Muscle layer of duodenum (tissue), 2 donors: Measurements from ENCODE around the gene AXIN1.
"Not testable (repeated sequence)": the region's sequence is repeated elsewhere in the genome, so short reads cannot be mapped to it uniquely, and the experiment has no call there.

Experiments
- H3K27ac ChIP-seq: one replicate; pipeline ENCODE4 v1.7.0; 2013; ENCODE audit warnings: mild to moderate bottlenecking, low read length
- H3K27me3 ChIP-seq: one replicate; pipeline ENCODE4 v1.7.0; 2013; ENCODE audit warnings: low read depth, mild to moderate bottlenecking, control low read depth, low read length
- H3K36me3 ChIP-seq, 2 donors: one replicate each; pipeline ENCODE4 v1.7.0; 2013; ENCODE audit warnings: low read length in 2 of 2, control low read depth in 1 of 2, mild to moderate bottlenecking in 1 of 2; ENCODE audit not compliant: insufficient read depth in 2 of 2, control insufficient read depth in 1 of 2
- H3K4me1 ChIP-seq, 2 donors: one replicate each; pipeline ENCODE4 v1.7.0; 2013; ENCODE audit warnings: low read length in 2 of 2, mild to moderate bottlenecking in 2 of 2, control low read depth in 1 of 2, moderate library complexity in 1 of 2; ENCODE audit not compliant: insufficient read depth in 2 of 2, control insufficient read depth in 1 of 2
- H3K4me3 ChIP-seq, 2 donors: one replicate each; pipeline ENCODE4 v1.7.0; 2013; ENCODE audit warnings: low read length in 2 of 2, low read depth in 1 of 2, mild to moderate bottlenecking in 1 of 2
- H3K9me3 ChIP-seq, 2 donors: one replicate each; pipeline ENCODE4 v1.7.0; 2013; ENCODE audit warnings: low read length in 2 of 2, control low read depth in 1 of 2, mild to moderate bottlenecking in 1 of 2; ENCODE audit not compliant: control insufficient read depth in 1 of 2
- donor health status: healthy.

The AXIN1 gene

GRCh38 chr16:364595-365491, 12.3 kb upstream of the AXIN1 start:
- H3K27ac ChIP-seq = no peak overlapping the region
- peaks cover 0 to 13% of the 10 kb centered on the region in 2 donors for H3K4me1 ChIP-seq
- no peaks in the 10 kb centered on the region for H3K9me3 ChIP-seq
- no peaks in the 10 kb centered on the region for H3K27me3 ChIP-seq
- no peak overlapping the region for H3K4me3 ChIP-seq
- H3K36me3 ChIP-seq = peaks cover 4 to 32% of the 10 kb centered on the region in 2 donors

- Histone ChIP-seq H3K9me3 (no peaks in the 10 kb centered on the region), H3K36me3 (peaks cover 4 to 30% of the 10 kb centered on the region in 2 donors), H3K27me3 (no peaks in the 10 kb centered on the region), H3K27ac (no peak overlapping the region), H3K4me3 (no peak overlapping the region), H3K4me1 (peaks cover 0 to 4% of the 10 kb centered on the region in 2 donors)
Observed at GRCh38 chr16:363766-364490, 11.4 kb upstream of the AXIN1 start.

DNA sequence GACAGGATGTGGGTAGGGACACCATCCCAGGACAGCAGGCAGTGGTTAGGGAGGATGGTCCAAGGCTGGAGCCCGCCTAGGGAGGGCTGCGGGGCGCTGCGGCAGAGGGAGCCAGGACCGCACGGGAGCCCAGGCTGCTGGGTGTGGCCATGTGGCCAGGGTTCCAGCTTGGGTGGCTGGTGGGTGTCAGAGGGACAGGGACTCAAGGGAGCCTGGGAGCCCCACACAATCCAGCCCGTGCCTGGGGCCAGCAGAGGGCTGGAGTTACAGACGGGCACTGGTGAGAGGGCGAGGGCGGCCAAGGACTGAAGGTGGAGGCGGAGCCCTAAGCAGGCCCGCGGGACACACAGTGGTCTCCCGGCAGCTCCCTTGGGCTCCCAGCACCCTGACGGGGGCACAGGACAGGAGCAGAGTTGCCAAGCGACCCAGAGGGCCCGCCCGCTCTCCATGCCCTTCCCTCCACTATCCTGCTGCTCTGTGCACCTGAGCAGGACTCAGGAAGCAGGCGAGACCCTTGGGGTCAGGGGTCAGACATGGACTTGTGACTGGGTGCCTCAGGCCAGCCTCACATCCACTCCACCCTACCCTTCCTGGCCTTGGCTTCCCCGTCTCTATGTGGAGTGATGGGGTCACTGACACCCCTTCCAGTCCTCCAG, 10.7 kb upstream of the AXIN1 start:
- H3K4me1 ChIP-seq = peaks cover 0 to 3% of the 10 kb centered on the region in 2 donors
- no peak overlapping the region for H3K27ac ChIP-seq
- H3K27me3 ChIP-seq = no peaks in the 10 kb centered on the region

GRCh38 chr16:362702-362999, 10.1 kb upstream of the AXIN1 start:
- H3K36me3 ChIP-seq = peaks cover 3 to 17% of the 10 kb centered on the region in 2 donors
- not testable (repeated sequence) for H3K4me1 ChIP-seq, H3K27ac ChIP-seq, H3K9me3 ChIP-seq, H3K27me3 ChIP-seq, H3K4me3 ChIP-seq

More for the DNA sequence above, 10.7 kb upstream of the AXIN1 start:
- no peak overlapping the region for H3K4me3 ChIP-seq
- H3K9me3 ChIP-seq = no peaks in the 10 kb centered on the region
- peaks cover 4 to 23% of the 10 kb centered on the region in 2 donors for H3K36me3 ChIP-seq

DNA sequence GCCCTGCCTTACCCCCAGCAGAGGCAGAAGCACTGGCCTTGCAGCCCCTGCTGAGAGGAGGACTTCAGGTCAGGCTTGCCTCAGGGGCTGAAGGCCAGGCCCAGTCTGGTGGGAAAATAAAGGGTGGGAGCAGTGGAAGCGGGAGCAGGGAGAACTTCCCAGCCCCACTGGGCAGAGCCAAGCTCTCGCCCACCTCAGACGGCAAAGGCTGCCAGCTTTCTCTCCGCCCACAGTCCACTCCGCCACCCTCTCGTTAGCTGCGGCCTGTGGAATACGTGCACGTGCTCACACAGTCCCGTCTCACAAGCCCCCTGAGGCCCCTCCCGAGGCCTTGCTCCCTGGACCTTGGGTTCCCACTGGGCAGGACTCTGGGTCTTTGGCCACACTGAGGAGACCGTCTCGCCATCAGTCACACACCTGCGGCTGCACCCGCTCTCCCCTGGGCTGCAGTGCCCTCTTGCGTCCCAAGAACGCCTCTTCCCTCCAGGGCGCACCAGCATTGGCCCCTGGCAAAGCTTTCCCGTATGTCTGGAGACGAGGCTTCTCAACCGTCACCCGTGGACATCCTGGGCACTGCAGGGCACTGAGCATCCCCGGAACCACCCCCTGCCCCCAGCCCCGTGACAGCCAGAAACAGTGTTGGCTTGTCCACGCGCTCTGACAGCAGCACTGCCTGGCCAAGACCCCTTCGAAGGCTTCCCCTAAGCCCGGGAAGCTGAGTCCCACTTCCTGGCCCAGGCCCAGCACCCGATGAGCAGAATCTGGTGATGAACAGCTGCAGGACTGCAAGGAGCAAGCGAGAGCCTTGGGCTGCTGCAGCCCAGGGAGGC, 9.6 kb upstream of the AXIN1 start:
- no peak overlapping the region for H3K27ac ChIP-seq
- peaks cover 0 to 3% of the 10 kb centered on the region in 2 donors for H3K4me1 ChIP-seq
- H3K4me3 ChIP-seq = no peak overlapping the region
- H3K9me3 ChIP-seq = no peaks in the 10 kb centered on the region
- no peaks in the 10 kb centered on the region for H3K27me3 ChIP-seq
- H3K36me3 ChIP-seq = peaks cover 0 to 11% of the 10 kb centered on the region in 2 donors

DNA sequence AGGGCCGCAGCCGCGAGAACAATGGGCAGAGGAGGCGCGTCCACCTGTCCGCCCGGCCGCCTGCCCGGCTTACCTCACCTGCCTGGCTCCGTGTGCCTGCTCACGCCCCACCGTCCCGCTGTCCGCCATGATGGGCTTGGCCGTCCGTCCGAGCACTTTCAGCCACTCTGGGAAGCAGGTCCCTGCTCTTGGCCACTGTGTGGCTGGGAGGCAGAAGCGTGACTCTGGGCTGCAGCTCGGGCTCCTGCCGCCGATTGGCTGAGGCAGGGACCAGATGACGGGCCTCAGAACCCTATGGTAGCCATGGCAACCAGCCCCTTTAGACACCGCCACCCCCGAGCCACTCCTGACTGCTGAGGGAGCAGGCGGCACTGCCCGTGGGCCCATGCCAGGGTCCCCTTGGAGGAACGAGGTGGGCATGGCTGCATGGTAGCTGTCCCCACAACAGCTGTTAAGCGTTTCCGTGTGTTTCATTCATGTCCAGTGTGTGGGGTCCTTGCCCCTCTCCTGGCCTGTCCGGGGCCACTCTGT, 8.9 kb upstream of the AXIN1 start:
- H3K4me3 ChIP-seq = no peak overlapping the region
- H3K27ac ChIP-seq = no peak overlapping the region

GRCh38 chr16:360698-361336, 8.3 kb upstream of the AXIN1 start:
- H3K36me3 ChIP-seq = no peaks in the 10 kb centered on the region
- H3K4me1 ChIP-seq = peaks cover 0 to 3% of the 10 kb centered on the region in 2 donors
- H3K4me3 ChIP-seq = no peak overlapping the region
- no peaks in the 10 kb centered on the region for H3K27me3 ChIP-seq
- no peaks in the 10 kb centered on the region for H3K9me3 ChIP-seq
- no peak overlapping the region for H3K27ac ChIP-seq

More for the DNA sequence above, 8.9 kb upstream of the AXIN1 start:
- Histone ChIP-seq H3K36me3 (peaks cover 0 to 4% of the 10 kb centered on the region in 2 donors), H3K27me3 (no peaks in the 10 kb centered on the region), H3K4me1 (peaks cover 0 to 3% of the 10 kb centered on the region in 2 donors), H3K9me3 (no peaks in the 10 kb centered on the region)

- no peak overlapping the region for H3K27ac ChIP-seq
Observed at GRCh38 chr16:359871-360697, 7.6 kb upstream of the AXIN1 start.

GRCh38 chr16:359067-359763, 6.7 kb upstream of the AXIN1 start:
- no peaks in the 10 kb centered on the region for H3K27me3 ChIP-seq
- H3K9me3 ChIP-seq = no peaks in the 10 kb centered on the region
- H3K27ac ChIP-seq = no peak overlapping the region
- no peak overlapping the region for H3K4me3 ChIP-seq
- no peaks in the 10 kb centered on the region for H3K36me3 ChIP-seq
- peaks cover 0 to 3% of the 10 kb centered on the region in 2 donors for H3K4me1 ChIP-seq

More at GRCh38 chr16:359871-360697, 7.6 kb upstream of the AXIN1 start:
- no peaks in the 10 kb centered on the region for H3K27me3 ChIP-seq
- H3K4me1 ChIP-seq = peaks cover 0 to 3% of the 10 kb centered on the region in 2 donors
- H3K9me3 ChIP-seq = no peaks in the 10 kb centered on the region
- no peaks in the 10 kb centered on the region for H3K36me3 ChIP-seq
- H3K4me3 ChIP-seq = no peak overlapping the region
